ENCODE data around the gene DNAH8. TPM values are rescaled to one million over a fixed set of nuclear protein-coding genes. Genes with fewer than 3 reads are reported as not detected.

Gene DNAH8
- total RNA-seq, 1 donor from 2014 or later = 0.24 TPM

- Mint-ChIP-seq H3K27me3 (ENCODE audit: unreplicated experiment) (no peaks in the 10 kb centered on the region), H3K4me3 (ENCODE audit: unreplicated experiment) (no peak overlapping the region), H3K27ac (ENCODE audit: unreplicated experiment) (no peak overlapping the region), H3K36me3 (ENCODE audit: unreplicated experiment) (peaks cover 2% of the 10 kb centered on the region), H3K4me1 (ENCODE audit: unreplicated experiment) (no peaks in the 10 kb centered on the region), H3K9me3 (ENCODE audit: unreplicated experiment) (peaks cover 9% of the 10 kb centered on the region)
- TF ChIP-seq CTCF (IDR thresholded peaks at IDR 0.05) = no peak
- no peak for DNase-seq (ENCODE audit: extremely low spot score, unreplicated experiment)
These were observed 45.0 kb downstream of the DNAH8 start for GRCh38 chr6:38760097-38760496.

- H3K27ac Mint-ChIP-seq (ENCODE audit: unreplicated experiment) = no peak overlapping the region
- H3K4me1 Mint-ChIP-seq (ENCODE audit: unreplicated experiment) = no peaks in the 10 kb centered on the region
- no peak for DNase-seq (ENCODE audit: extremely low spot score, unreplicated experiment)
- no peak for TF ChIP-seq CTCF (IDR thresholded peaks at IDR 0.05)
- H3K9me3 Mint-ChIP-seq (ENCODE audit: unreplicated experiment) = peaks cover 9% of the 10 kb centered on the region
- no peak overlapping the region for H3K4me3 Mint-ChIP-seq (ENCODE audit: unreplicated experiment)
- peaks cover 2% of the 10 kb centered on the region for H3K36me3 Mint-ChIP-seq (ENCODE audit: unreplicated experiment)
- no peaks in the 10 kb centered on the region for H3K27me3 Mint-ChIP-seq (ENCODE audit: unreplicated experiment)
These were observed 47.7 kb downstream of the DNAH8 start for GRCh38 chr6:38762848-38763247.

GRCh38 chr6:38767560-38767959 lies 52.4 kb downstream of the DNAH8 start:
- Mint-ChIP-seq H3K4me1 (ENCODE audit: unreplicated experiment) (peaks cover 7% of the 10 kb centered on the region), H3K9me3 (ENCODE audit: unreplicated experiment) (peaks cover 9% of the 10 kb centered on the region), H3K27ac (ENCODE audit: unreplicated experiment) (no peak overlapping the region), H3K4me3 (ENCODE audit: unreplicated experiment) (no peak overlapping the region), H3K27me3 (ENCODE audit: unreplicated experiment) (no peaks in the 10 kb centered on the region), H3K36me3 (ENCODE audit: unreplicated experiment) (peaks cover 2% of the 10 kb centered on the region)
- TF ChIP-seq CTCF (IDR thresholded peaks at IDR 0.05) = no peak
- no peak for DNase-seq (ENCODE audit: extremely low spot score, unreplicated experiment)

- DNase-seq (ENCODE audit: extremely low spot score, unreplicated experiment) = no peak
- Mint-ChIP-seq H3K27ac (ENCODE audit: unreplicated experiment) (no peak overlapping the region), H3K27me3 (ENCODE audit: unreplicated experiment) (no peaks in the 10 kb centered on the region), H3K4me1 (ENCODE audit: unreplicated experiment) (peaks cover 13% of the 10 kb centered on the region), H3K9me3 (ENCODE audit: unreplicated experiment) (peaks cover 9% of the 10 kb centered on the region), H3K36me3 (ENCODE audit: unreplicated experiment) (peaks cover 2% of the 10 kb centered on the region), H3K4me3 (ENCODE audit: unreplicated experiment) (no peak overlapping the region)
- peak; percentile 9 for TF ChIP-seq CTCF (IDR thresholded peaks at IDR 0.05)
These were observed 58.2 kb downstream of the DNAH8 start for GRCh38 chr6:38773338-38773737.

GRCh38 chr6:38774929-38775707 lies 60.0 kb downstream of the DNAH8 start:
- Mint-ChIP-seq H3K36me3 (ENCODE audit: unreplicated experiment) (no peaks in the 10 kb centered on the region), H3K27ac (ENCODE audit: unreplicated experiment) (no peak overlapping the region), H3K4me1 (ENCODE audit: unreplicated experiment) (peaks cover 19% of the 10 kb centered on the region), H3K9me3 (ENCODE audit: unreplicated experiment) (peaks cover 5% of the 10 kb centered on the region), H3K4me3 (ENCODE audit: unreplicated experiment) (no peak overlapping the region), H3K27me3 (ENCODE audit: unreplicated experiment) (no peaks in the 10 kb centered on the region)
- DNase-seq (ENCODE audit: extremely low spot score, unreplicated experiment) = no peak
- no peak for TF ChIP-seq CTCF (IDR thresholded peaks at IDR 0.05)
